GM18909 (cell line): Measurements from ENCODE around the gene ZNF782.
"Not testable (repeated sequence)": the region's sequence is repeated elsewhere in the genome, so short reads cannot be mapped to it uniquely, and the experiment has no call there.

Experiments used
- ATAC-seq: cut with Tn5 transposase; IDR thresholded peaks from one replicate; pipeline ENCODE4 v1.9.1; 2021; ENCODE audit warnings: mild to moderate bottlenecking; ENCODE audit not compliant: unreplicated experiment, poor library complexity

Gene ZNF782

GRCh38 chr9:96856363-96857286, 2.3 kb upstream of the ZNF782 start:
- ATAC-seq: peak; percentile 64

DNA sequence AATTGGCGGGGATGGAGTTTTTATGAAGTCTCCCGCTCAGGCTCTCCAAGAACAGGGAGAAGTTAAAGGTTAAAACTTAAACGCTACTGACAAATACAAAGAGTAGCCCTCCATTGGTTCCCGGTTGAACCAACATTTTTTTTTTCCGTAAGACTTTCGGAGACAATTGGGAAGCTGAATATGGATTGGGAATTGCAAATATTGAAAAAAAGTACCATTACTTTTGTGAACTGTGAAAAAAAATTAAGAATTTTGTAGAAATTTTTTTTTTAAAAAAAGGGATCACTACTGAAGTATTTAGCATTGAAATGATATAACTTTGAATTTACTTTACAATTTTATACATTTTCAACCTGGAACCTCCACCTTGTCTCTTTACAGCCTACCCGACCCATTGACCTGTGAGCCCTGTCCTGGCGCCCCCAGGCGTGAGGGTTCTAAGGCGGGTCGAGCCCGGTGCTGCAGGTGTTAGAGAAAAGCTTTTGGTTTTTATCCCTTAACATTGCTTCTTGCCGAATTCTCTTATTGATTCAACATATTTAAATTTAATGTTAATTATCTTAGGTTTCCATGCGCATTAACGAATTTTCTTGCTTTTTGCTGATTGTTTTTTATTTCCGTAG, 448 bp upstream of the ZNF782 start:
- no peak for ATAC-seq

DNA sequence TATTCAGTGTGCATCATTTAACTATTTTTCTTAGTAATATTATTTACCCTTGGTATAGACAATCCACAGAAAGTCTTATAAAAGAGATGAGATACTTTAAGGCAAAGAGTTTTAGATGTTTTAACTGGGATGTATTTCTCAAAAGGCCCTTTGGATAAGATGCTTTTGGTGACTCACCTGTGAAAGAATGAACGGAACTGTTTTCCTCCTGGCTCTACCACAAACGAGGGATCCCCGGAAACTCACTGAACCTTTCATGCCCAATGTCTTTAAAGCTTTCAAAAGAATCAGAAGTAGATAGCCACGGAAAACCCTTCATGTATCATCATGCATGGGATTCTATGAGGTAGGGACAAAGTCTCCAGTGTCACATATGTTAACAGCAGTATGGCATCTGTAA, 1.6 kb downstream of the ZNF782 start:
- ATAC-seq: no peak

DNA sequence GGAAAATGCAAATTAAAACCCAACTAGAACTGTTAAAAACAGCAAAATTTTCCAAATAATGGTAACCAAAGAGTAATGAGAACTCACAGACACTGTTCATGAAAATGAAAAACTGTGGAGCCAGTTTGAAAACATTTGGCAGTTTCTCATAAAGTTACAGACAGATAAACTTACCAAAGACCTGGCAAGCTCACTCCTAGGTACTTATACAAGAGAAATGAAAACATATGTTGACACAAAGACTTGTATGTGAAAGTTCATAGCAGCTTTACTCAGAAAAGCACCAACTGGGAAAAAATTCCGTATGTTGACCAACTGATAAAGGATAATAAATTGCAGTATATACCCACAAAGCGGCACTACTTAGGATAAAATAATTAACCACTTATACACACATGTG, 10.3 kb downstream of the ZNF782 start:
- no peak for ATAC-seq

GRCh38 chr9:96818533-96818932, 35.8 kb downstream of the ZNF782 start:
- ATAC-seq: no peak

- ATAC-seq: no peak
Measured at GRCh38 chr9:96817973-96818372, 36.3 kb downstream of the ZNF782 start.

DNA sequence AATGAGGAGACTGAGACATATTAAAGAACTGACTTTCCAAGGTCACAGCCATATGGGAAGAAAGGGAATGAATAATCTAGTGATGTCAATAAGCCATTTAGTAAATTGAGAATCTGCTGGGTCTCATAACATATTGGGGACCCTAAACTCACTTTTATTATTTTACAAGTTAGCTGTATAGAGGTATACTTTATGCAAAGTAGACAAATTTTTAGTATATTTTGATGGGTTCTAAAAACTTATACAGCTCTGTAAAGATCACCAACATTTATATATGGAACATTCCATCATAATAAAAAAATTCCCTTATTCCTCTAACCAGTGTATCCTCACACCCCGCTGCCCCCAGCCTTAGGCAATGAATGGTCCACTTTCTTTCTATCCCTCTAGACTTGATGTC, 40.7 kb downstream of the ZNF782 start:
- no peak for ATAC-seq

- ATAC-seq: not testable (repeated sequence)
Measured at GRCh38 chr9:96798959-96799358, 55.4 kb downstream of the ZNF782 start.

- ATAC-seq: no peak
Measured at GRCh38 chr9:96784021-96784420, 70.3 kb downstream of the ZNF782 start.

GRCh38 chr9:96782235-96782634, 72.1 kb downstream of the ZNF782 start:
- ATAC-seq: no peak

- ATAC-seq: no peak
Measured at GRCh38 chr9:96781552-96781951, 72.8 kb downstream of the ZNF782 start.

DNA sequence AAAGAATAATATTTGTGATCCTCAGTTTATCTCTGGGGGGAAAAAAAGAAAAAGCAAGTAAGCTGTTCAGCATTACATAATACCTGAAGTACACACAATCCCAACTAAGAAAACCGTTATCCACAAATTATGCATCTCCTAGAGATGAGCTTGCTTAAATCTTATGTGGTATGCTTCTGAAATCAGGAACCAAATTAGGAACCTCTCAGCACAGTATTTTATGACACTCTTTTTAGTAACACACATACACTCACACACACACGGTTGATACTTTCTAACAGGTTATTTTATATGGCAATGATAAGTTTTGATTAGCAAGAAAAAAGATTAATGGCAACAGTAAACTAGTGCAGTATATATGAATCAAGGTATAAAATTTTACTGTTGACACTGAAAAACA, 75.2 kb downstream of the ZNF782 start:
- ATAC-seq: no peak

GRCh38 chr9:96777426-96777864, 76.9 kb downstream of the ZNF782 start:
- ATAC-seq: no peak

DNA sequence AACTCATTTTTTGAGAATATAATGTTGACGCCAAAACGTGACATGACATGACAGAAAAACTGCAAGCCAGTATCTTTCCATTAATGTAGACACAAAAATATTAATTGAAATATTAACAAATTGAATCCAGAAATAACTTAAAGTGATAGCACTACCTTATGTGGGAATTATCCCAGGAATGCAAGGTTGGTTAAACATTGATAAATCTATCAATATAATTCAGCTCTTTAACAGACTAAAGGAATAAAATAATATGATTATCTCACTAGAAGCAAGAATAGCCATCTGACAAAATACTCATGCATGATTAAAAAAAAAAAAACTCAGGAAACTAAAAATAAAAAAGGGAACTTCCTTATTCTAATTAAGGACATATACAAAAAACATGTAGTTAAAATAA, 83.2 kb downstream of the ZNF782 start:
- no peak for ATAC-seq

DNA sequence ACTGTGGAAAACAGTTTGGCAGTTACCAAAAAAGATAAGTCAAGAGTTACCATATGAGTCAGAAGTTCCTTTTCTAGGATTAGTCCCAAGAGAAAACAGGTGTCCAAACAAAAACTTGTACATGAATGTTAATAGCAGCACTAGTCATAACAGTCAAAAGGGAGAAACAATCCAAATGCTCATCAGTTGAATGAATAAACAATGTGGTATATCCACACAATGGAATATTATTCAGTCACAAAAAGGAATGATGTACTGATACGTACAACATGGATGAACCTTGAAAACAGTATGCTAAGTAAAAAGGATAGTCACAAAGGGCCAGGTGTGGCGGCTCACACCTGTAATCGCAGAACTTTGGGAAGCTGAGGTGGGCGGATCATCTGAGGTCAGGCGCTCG, 84.3 kb downstream of the ZNF782 start:
- no peak for ATAC-seq
